Measurements from ENCODE around the gene PARP6.
A peak's percentile ranks its signal among the peaks of the same experiment; 100 is the strongest.

The PARP6 gene

DNA sequence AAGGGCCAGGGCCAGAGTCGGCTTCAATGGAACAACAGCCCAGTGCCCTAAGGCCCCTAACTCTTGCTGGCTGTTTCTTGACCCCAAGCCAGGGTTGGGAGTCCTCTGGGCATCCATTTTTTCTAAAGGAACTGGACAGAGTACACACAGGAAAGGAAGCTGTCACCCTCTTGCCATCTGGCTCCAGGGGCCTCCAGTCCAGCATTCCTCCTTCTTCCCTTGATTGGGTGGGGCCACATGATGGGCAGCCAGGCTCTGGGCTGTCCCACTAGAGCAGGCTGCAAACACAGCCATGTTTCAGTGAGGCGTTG lies 73.2 kb downstream of the PARP6 start:
- no peak overlapping the region for H3K27ac Mint-ChIP-seq
- TF ChIP-seq CTCF (IDR thresholded peaks at IDR 0.05; ENCODE audit: unreplicated experiment in 3 of 3): no peak
- H3K36me3 Mint-ChIP-seq (ENCODE audit: low read depth): peaks cover 49% of the 10 kb centered on the region
- no peak overlapping the region for H3K4me3 Mint-ChIP-seq
- H3K4me1 Mint-ChIP-seq: peaks cover 44% of the 10 kb centered on the region
- H3K9me3 Mint-ChIP-seq: no peaks in the 10 kb centered on the region
- H3K27me3 Mint-ChIP-seq (ENCODE audit: low read depth): peaks cover 35% of the 10 kb centered on the region

DNA sequence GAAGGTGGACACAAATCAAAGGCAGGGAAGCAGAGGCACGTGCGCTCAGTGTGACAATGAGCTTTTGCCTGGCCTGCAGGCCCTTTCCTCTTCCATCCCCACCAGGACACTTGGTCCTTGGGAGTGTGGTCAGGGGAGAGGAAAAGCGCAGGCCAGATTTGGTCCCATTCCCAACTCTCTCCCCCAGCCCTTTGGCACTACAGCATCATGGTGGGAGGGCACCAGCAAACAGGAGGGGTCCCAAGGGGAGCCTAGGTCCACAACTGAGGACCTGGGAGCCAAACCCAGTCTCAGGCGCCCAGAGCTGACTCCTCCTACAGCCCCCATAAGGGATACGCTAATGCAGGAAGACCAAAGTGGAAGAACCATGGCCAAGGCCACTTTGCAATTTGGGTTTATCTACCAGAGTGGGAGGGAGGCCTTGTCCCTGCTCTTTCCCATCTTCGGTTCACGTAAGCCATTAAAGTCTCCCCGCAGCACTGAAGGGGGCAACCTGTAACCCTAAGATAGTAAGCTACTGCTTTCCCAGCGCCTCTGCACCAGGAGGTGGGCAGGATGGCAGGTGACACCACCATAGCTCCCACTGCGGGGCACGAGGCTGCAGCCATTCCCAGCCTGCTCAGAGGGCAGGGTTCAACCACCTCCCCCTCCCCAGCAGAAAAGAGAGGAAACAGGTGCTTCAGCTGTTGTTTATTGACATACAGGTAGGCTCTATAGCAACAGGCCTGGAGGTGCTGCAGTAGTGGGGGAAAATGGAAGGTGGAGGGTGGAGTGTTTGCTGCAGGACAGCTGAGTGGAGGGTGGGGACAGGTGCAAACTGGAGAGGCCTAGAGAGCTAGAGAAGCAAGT lies 73.8 kb downstream of the PARP6 start:
- H3K36me3 Mint-ChIP-seq (ENCODE audit: low read depth): peaks cover 44% of the 10 kb centered on the region
- no peak overlapping the region for H3K27ac Mint-ChIP-seq
- peaks cover 43% of the 10 kb centered on the region for H3K4me1 Mint-ChIP-seq
- peaks cover 40% of the 10 kb centered on the region for H3K27me3 Mint-ChIP-seq (ENCODE audit: low read depth)
- H3K4me3 Mint-ChIP-seq: peak overlapping the region in 2 of 3 experiments; percentile 73 to 83
- H3K9me3 Mint-ChIP-seq: no peaks in the 10 kb centered on the region
- TF ChIP-seq CTCF (IDR thresholded peaks at IDR 0.05; ENCODE audit: unreplicated experiment in 3 of 3): no peak

DNA sequence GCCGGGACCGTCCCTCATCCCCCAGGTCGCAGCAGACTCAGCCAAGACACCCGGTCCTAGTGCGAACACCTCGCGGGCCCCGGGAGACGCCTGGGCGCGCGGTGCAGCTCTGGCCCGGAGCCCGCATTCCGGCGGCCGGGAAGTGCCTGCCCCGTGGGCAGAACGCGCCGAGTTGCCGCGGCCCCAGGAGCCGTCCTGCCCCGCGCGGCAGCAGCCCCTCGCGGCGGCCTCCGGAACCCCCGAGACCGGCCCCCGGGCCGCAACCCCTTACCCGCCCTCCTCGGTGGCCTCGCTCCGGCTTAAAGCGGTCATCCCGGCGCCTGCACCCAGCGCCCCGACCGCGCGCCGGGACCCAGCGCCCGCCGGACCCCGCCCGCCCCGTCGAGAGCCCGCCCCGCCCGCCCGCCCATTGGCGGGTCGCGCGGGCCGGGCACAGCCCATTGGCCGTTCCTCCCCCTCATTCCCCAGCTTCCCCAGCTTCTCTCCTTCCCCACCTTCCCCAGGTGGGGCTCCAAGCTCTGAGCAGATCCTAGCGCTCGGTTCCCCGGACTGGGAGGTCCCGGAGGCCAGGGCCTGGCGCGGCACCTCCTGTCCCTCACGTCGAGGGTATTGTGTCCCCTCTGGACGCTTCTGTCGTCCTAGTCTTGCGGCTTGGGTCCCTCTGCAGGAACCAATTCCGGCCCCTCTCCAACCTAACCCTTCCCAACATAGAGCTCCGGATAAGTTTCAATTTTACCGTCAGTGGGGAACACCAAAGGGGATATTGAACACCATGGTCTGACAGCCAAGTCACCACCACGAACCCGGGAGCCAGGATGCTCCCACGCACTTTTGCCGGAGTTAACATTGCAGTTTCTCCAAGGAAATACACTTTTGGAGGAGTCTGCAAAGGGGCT lies 74.6 kb downstream of the PARP6 start, which contains the start of gene GRAMD2A:
GRAMD2A (minus strand) TSS at position 328 of the 896 bp plus-strand sequence.
- peak within 1 kb of the TSS; percentile 80 to 85 (median 83) for H3K4me3 Mint-ChIP-seq
- H3K9me3 Mint-ChIP-seq: no peaks in the 10 kb centered on the region
- H3K36me3 Mint-ChIP-seq (ENCODE audit: low read depth): peaks cover 36% of the 10 kb centered on the region
- peaks cover 46% of the 10 kb centered on the region for H3K27me3 Mint-ChIP-seq (ENCODE audit: low read depth)
- TF ChIP-seq CTCF (IDR thresholded peaks at IDR 0.05; ENCODE audit: unreplicated experiment in 3 of 3): no peak
- peaks cover 34% of the 10 kb centered on the region for H3K4me1 Mint-ChIP-seq
- H3K27ac Mint-ChIP-seq: no peak within 1 kb of the TSS

DNA sequence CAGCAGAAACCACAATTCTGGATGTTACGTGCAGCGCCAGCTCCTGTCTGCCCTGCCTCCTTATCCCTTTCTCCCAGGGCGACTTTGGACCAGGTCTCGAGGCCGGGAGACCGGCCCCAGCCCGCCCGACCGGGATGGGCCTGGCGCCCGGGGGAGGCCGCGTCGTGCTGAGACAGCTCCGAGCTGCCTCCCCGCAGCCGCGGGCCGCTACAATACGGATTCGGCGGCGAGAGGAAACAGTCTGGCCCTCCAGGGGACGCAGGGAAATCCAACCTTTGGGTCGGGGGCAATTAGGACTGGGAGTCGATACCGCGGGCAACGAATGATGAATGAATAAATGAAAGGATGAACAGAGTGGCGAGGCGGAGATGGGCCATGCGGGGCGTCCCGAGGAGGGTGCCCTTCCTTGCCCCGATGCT lies 75.3 kb downstream of the PARP6 start:
- H3K4me1 Mint-ChIP-seq: peaks cover 34% of the 10 kb centered on the region
- peaks cover 31% of the 10 kb centered on the region for H3K36me3 Mint-ChIP-seq (ENCODE audit: low read depth)
- H3K27ac Mint-ChIP-seq: no peak overlapping the region
- no peak for TF ChIP-seq CTCF (IDR thresholded peaks at IDR 0.05; ENCODE audit: unreplicated experiment in 3 of 3)
- H3K27me3 Mint-ChIP-seq (ENCODE audit: low read depth): peaks cover 52% of the 10 kb centered on the region
- H3K9me3 Mint-ChIP-seq: no peaks in the 10 kb centered on the region
- H3K4me3 Mint-ChIP-seq: peak overlapping the region; percentile 76 to 85 (median 80)

DNA sequence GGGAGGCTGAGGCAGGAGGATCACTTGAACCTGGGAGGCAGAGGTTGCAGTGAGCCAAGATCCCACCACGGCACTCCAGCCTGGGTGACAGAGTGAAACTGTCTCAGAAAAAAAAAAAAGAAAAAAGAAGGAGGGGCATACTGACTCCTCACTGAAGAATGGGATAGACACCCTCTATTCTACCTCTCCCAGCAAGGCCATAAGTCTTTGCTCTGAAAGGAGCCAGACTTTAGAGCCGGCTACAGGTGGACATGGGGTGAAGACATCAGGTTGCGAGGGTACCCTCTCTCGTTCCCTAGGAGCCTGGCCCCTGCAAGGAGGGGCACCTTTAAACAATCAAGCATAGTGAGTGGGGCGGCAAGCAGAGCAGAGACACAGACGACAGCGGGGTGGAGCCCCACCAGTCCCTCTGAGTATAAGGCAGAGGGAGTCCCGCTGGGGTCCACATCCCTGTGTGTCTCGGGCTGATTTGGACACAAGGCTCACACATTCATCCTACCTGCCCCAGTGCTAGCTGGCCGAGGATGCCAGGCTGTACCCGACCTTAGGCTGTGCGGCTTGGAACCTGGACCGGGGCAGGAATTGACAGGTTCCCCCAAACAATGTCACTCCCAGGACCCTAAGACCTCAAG lies 75.8 kb downstream of the PARP6 start:
- H3K4me3 Mint-ChIP-seq: peak overlapping the region; percentile 69 to 75 (median 70)
- no peak overlapping the region for H3K27ac Mint-ChIP-seq
- no peaks in the 10 kb centered on the region for H3K9me3 Mint-ChIP-seq
- peaks cover 52% of the 10 kb centered on the region for H3K27me3 Mint-ChIP-seq (ENCODE audit: low read depth)
- peaks cover 31% of the 10 kb centered on the region for H3K36me3 Mint-ChIP-seq (ENCODE audit: low read depth)
- H3K4me1 Mint-ChIP-seq: peaks cover 32% of the 10 kb centered on the region
- TF ChIP-seq CTCF (IDR thresholded peaks at IDR 0.05; ENCODE audit: unreplicated experiment in 3 of 3): no peak

Measured in nephron (organoid).